Measurements from ENCODE around the gene CTNNA3. TPM values are rescaled to one million over a fixed set of nuclear protein-coding genes. Genes with fewer than 3 reads are reported as not detected.

CTNNA3 gene
- total and polyA plus RNA-seq, 10 donors, result 0.03 to 2.4 (median 0.76) TPM; not detected in 1

GRCh38 chr10:66513504-66513903, 1182.5 kb downstream of the CTNNA3 start:
- 44 to 56% (median 50%) methylated on average over 2 of the region's 2 CpGs for WGBS, 5 donors

DNA sequence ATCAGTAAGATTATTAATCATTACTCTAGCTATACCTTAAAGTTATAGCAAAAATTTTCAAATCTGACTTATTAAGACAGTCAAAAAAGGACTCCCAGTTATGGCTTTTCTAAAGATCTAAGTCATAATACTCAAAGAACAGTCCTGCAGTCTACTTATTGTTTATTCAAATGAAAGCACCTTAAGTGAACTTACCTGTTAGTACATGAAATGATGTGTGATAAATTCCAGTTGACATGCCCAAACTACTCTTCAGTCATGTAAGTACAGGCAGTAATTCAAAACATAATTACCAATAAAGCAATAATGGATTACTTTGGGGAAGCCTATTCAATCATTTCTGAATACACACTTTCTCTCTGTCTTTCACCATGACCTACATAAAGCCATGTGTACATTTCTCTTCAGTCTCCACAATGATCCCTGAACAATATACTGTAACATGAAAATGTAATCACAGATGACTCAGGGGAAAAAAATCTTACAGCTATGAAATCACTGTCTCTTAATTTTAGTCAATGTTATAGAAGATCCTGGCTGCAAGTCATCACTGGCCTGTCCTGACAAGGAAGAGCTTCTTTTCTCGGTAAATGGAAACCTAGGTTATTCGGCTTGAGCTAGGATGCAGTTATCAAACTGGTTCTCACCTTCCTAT, 1190.9 kb downstream of the CTNNA3 start:
- no peaks in the 10 kb centered on the region for H3K36me3 ChIP-seq
- intact Hi-C loops (cut with DNase I; ENCODE audit: low total_unique reads), result no loop called here
- DNase-seq, result no peak

More at GRCh38 chr10:66513504-66513903, 1182.5 kb downstream of the CTNNA3 start:
- no peak for DNase-seq
- Histone ChIP-seq H3K9me3 (peaks cover 0 to 9% (median 0%) of the 10 kb centered on the region in 8 donors), H3K27ac (no peak overlapping the region), H3K27me3 (replicated peaks in 1 of 7) (no peaks in the 10 kb centered on the region), H3K36me3 (no peaks in the 10 kb centered on the region), H3K4me3 (no peak overlapping the region), H3K4me1 (no peaks in the 10 kb centered on the region)
- no peak for TF ChIP-seq POLR2A (IDR thresholded peaks at IDR 0.05)
- intact Hi-C loops (cut with DNase I; ENCODE audit: low total_unique reads), result no loop called here

GRCh38 chr10:66501356-66501755, 1194.6 kb downstream of the CTNNA3 start:
- Histone ChIP-seq H3K9me3 (peaks cover 0 to 4% (median 0%) of the 10 kb centered on the region in 8 donors), H3K4me1 (no peaks in the 10 kb centered on the region), H3K27ac (no peak overlapping the region), H3K4me3 (no peak overlapping the region), H3K27me3 (replicated peaks in 1 of 7) (no peaks in the 10 kb centered on the region), H3K36me3 (no peaks in the 10 kb centered on the region)
- 71 to 90% (median 82%) methylated on average over 2 of the region's 2 CpGs for WGBS, 5 donors
- no peak for DNase-seq
- intact Hi-C loops (cut with DNase I; ENCODE audit: low total_unique reads), result no loop called here
- no peak for TF ChIP-seq POLR2AphosphoS5 (IDR thresholded peaks at IDR 0.05)
- TF ChIP-seq, protein P1, sequence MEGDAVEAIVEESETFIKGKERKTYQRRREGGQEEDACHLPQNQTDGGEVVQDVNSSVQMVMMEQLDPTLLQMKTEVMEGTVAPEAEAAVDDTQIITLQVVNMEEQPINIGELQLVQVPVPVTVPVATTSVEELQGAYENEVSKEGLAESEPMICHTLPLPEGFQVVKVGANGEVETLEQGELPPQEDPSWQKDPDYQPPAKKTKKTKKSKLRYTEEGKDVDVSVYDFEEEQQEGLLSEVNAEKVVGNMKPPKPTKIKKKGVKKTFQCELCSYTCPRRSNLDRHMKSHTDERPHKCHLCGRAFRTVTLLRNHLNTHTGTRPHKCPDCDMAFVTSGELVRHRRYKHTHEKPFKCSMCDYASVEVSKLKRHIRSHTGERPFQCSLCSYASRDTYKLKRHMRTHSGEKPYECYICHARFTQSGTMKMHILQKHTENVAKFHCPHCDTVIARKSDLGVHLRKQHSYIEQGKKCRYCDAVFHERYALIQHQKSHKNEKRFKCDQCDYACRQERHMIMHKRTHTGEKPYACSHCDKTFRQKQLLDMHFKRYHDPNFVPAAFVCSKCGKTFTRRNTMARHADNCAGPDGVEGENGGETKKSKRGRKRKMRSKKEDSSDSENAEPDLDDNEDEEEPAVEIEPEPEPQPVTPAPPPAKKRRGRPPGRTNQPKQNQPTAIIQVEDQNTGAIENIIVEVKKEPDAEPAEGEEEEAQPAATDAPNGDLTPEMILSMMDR (IDR thresholded peaks at IDR 0.05 in 8 of 11, conservative IDR thresholded peaks at IDR 0.05 in 3 of 11), result no peak
- no peak for TF ChIP-seq POLR2A (IDR thresholded peaks at IDR 0.05)

More for the DNA sequence above, 1190.9 kb downstream of the CTNNA3 start:
- H3K4me1 ChIP-seq, result no peaks in the 10 kb centered on the region
- WGBS, 5 donors, result 92 to 98% (median 97%) methylated on average over 2 of the region's 2 CpGs
- TF ChIP-seq POLR2A (IDR thresholded peaks at IDR 0.05) (no peak), POLR2AphosphoS5 (IDR thresholded peaks at IDR 0.05) (no peak)
- TF ChIP-seq, protein P1 (IDR thresholded peaks at IDR 0.05 in 8 of 11, conservative IDR thresholded peaks at IDR 0.05 in 3 of 11), result no peak
- H3K27ac ChIP-seq, result no peak overlapping the region
- no peak overlapping the region for H3K4me3 ChIP-seq
- H3K9me3 ChIP-seq, result peaks cover 0 to 4% (median 0%) of the 10 kb centered on the region in 8 donors
- no peaks in the 10 kb centered on the region for H3K27me3 ChIP-seq (replicated peaks in 1 of 7)

- H3K27me3 ChIP-seq (replicated peaks in 1 of 7), result no peaks in the 10 kb centered on the region
- H3K9me3 ChIP-seq, result no peaks in the 10 kb centered on the region
- H3K4me3 ChIP-seq, result no peak overlapping the region
- intact Hi-C loops (cut with DNase I; ENCODE audit: low total_unique reads), result no loop called here
- H3K36me3 ChIP-seq, result no peaks in the 10 kb centered on the region
- DNase-seq, result no peak
- H3K27ac ChIP-seq, result no peak overlapping the region
- TF ChIP-seq POLR2A (IDR thresholded peaks at IDR 0.05), result no peak
- TF ChIP-seq, protein P1 (IDR thresholded peaks at IDR 0.05 in 8 of 11, conservative IDR thresholded peaks at IDR 0.05 in 3 of 11), result no peak
- TF ChIP-seq POLR2AphosphoS5 (IDR thresholded peaks at IDR 0.05), result no peak
- H3K4me1 ChIP-seq, result no peaks in the 10 kb centered on the region
Observed at GRCh38 chr10:66483966-66484365, 1212.0 kb downstream of the CTNNA3 start.

All from spleen (tissue), 11 donors.